HG03060 (cell line): Measurements from ENCODE around the gene TRAM2.

Experiments used
- ATAC-seq: cut with Tn5 transposase; IDR thresholded peaks from one replicate; pipeline ENCODE4 v1.9.1; 2021; ENCODE audit warnings: low read depth, moderate number of reproducible peaks; ENCODE audit not compliant: unreplicated experiment

Gene TRAM2

GRCh38 chr6:52595000-52595795 lies 18.3 kb upstream of the TRAM2 start:
- ATAC-seq: peak; percentile 67

DNA sequence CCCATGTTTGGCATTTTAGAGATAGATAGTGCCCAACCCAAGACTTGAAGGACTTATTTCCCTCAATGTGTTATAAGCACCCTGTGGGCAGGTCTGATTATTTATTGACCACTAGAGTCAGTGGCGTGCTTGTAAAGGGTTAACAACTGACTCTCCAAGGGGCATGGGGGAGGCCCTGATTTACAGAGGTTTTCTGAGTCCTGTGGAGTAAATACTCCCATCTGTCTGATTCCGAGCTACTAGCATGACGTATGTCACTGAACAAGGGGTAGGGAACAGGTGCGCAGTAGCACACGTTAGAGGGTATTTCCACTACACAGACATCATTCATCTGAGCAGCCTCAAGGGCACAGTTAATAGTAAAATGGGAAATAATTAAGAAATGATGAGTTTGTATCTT lies 17.4 kb upstream of the TRAM2 start:
- no peak for ATAC-seq

GRCh38 chr6:52591832-52592231 lies 15.0 kb upstream of the TRAM2 start:
- no peak for ATAC-seq

DNA sequence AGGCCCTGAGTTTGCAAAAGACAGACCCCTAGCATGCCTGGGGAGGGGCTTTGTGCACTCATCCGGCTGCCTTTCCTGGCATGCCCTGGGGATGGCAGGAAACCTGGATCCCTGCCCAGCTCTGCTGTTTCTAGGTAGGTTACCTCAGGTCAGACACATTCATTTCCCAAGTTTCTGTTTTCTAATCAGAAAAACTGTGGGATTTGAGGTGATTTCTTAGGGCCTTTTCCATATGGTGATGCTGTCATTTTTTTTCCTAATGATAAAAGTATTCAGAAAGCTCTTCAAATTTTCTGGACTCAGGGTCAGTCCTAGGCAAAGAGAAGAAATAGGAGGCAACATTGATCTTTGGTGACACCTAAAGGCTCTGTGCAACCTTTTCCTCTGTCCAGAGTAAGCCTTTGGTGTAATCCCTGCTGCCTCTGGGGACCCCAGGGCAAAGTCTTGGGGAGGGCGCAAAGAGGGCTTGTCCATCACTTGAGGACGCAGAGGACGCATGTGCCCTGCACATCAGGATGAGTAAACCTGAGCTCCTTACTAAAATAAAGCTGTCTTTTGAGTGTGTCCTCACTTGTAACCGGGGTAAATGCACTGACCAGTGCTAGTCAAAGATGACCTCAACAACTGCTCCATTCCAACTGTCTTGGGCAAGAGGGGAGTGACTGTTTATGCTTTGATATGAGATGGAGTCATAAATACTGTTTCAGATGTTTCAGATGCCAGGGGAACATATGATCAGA lies 13.5 kb upstream of the TRAM2 start:
- no peak for ATAC-seq

DNA sequence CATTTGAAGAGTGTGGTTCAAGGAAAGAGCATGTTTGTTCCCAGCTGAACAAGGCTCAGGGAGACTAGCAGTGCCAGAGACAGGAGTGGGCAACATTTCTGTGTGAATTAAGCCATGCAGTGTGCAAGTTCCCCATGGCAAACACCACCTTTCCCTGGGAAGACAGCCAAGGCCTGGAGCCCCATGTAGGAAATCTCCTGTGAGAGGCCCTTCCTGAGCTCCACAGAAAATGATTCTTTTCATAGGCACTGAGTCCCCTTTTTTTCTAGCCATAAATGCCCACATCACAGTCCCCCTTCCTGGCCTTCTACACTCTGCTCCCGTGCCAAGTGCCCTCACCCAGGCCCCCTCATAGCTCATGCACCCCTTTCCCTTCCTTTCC lies 11.8 kb upstream of the TRAM2 start:
- ATAC-seq: no peak

DNA sequence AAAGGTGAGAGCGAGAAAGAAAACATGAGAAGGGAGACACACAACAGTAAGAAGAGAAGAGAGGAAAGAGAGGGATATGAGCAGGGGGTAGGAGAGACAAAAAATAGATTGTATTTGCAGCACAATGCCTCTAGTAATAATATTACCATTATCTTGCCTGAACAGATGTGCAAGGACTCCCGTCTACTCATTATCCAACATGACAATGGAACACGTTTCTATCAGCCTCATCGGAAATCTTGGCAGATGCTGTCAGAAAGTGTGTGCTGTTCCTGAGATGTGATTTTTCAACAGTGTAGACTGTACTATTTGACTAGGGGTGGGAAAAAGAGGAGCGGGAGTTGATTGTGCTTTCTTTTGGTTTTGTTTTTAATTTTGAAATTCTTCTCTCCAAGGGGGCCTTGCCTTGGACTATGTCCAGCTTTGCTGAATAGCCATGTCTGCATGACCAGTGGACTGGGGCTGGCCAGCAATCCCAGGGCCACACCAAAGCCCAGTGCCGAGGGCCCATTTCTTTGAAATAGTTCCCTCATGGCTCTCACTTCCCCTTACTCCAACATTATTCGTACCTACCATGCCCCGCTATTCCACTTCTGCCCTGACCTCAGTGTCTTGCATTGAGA lies 11.3 kb upstream of the TRAM2 start:
- no peak for ATAC-seq

DNA sequence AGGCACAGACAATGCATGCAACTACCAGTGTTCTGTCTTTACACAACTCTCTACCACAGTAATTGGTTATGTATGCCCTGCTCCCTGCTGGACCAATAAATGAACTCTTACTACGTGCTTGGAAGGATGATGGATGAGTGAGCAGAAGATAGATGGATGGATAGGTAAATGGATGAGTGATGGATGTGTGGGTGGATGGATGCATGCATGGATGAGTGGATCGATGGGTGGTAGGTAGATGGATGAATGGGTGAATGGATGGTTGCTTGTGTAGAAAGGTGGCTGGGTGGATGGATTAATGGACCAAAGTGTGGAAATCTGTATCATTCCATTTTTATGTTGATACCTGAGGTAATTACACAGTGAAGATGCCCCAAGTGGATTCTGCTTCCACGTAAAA lies 10.1 kb upstream of the TRAM2 start:
- ATAC-seq: no peak

GRCh38 chr6:52584203-52584602 lies 7.3 kb upstream of the TRAM2 start:
- no peak for ATAC-seq

GRCh38 chr6:52582996-52583395 lies 6.1 kb upstream of the TRAM2 start:
- ATAC-seq: no peak

DNA sequence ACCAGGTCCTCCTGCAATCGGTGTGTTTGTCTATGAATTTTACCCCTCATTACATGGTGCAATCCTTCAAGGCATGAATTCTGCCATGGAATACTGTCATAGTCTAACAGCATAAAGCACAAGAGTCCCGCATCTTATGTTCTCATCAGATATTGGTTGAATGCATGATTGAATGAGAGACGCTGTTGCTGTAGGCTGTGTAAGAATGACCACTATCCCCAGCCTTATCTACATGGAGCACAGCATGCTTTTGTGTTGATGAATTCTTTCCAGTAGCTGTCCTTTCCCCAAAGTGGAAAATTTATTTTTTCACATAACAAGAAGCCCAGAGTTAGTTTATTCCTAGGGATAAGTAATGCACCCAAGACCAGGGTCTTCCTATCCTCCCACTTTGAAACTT lies 5.6 kb upstream of the TRAM2 start:
- no peak for ATAC-seq

- ATAC-seq: no peak
Measured at GRCh38 chr6:52580905-52581304, 4.0 kb upstream of the TRAM2 start.

- no peak for ATAC-seq
Measured at GRCh38 chr6:52579006-52579660, 2.3 kb upstream of the TRAM2 start.

- no peak for ATAC-seq
Measured at GRCh38 chr6:52577778-52578463, 1.1 kb upstream of the TRAM2 start.

DNA sequence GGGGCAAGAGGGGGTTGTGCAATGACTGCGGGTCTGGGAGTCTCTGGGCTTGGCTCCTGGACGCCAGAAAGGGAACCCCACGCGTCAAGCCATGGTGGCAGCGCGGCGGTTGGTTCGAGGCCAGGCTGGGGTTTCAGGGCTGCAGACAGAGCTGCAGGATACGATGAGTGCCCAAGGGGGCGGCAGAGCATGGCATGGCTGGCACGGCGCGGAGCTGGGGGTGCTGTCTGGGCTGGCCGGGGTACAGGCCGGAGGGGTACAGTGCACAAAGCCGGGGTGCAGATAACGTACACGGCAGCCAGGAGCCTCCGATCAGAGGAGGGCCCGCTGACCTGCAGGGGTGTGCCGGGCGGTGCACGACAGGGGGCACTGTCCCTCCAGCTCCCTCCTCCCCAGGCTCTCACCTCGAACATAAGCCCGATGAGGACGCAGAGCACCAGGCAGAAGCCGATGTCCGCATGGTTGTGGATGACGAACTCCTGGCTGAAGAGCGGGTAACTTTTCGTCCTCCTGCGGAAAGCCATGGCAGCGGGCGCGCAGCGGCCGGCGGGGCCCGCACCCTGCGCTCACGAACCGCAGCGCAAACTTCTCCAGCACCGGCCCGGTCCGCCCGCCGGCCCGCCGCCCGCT lies 353 bp downstream of the TRAM2 start:
- ATAC-seq: peak; percentile 40

DNA sequence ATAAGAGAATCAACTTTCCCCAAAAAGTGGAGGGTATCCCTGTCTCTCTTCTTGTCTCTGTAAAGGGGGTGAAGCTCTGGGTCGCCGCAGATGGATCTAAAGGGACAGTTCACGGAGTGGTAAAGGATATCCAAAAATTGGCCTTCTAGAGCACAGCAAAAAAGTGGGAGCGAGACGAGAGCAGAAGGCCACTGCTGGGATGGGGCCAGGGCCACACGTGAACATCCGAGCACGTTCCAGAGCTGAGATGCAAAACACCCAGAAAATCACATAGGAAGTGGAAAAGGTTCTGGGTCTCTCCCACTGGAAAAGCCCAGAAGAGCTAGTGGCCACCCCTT lies 837 bp downstream of the TRAM2 start:
- ATAC-seq: no peak

GRCh38 chr6:52575502-52575892 lies 1.4 kb downstream of the TRAM2 start:
- ATAC-seq: no peak

GRCh38 chr6:52574709-52575501 lies 2.0 kb downstream of the TRAM2 start:
- peak; percentile 28 for ATAC-seq

DNA sequence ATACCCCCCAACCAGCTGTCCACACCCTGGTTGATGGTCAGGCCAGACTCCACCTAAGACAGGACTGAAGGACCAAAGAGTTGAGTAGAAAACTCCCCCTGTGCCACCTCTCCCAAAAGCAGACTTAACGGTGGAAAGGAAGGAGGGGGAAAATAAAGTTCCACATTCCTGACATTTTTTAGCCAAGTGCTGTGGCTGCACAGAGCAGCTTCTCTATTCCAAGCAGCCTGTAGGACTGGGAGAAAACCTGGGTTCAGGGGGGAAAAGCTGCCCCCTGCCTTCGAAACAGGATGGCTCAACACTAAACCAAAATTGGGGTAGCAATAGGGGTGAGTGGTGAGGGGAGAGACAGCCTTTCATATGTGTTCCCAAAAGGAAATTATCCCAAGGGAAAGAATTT lies 3.6 kb downstream of the TRAM2 start:
- no peak for ATAC-seq

GRCh38 chr6:52572536-52572935 lies 4.3 kb downstream of the TRAM2 start:
- no peak for ATAC-seq
